Stimulated activated memory B cell treated with anti-CD40 and anti-IgM and Interleukin-4, amounts not matched to agents 10 μg/mL and 1 μg/mL and 100 μg/mL, for 72 hours (primary cell): ENCODE measurements around the gene DNAI7.

Experiments used
- ATAC-seq: fragments of 150-1000 bp; cut with Tn5 transposase; 2 replicates; pipeline ENCODE4 v1.10.0; 2021
- H3K27ac Mint-ChIP-seq: one replicate; pipeline ENCODE4 v1.8.0; 2022; ENCODE audit warnings: mild to moderate bottlenecking, mixed read lengths
- H3K27me3 Mint-ChIP-seq: one replicate; pipeline ENCODE4 v1.8.0; 2022; ENCODE audit warnings: mixed read lengths
- H3K36me3 Mint-ChIP-seq: one replicate; pipeline ENCODE4 v1.8.0; 2022; ENCODE audit warnings: mixed read lengths
- H3K4me1 Mint-ChIP-seq: one replicate; pipeline ENCODE4 v1.8.0; 2022; ENCODE audit warnings: mixed read lengths
- H3K4me3 Mint-ChIP-seq: one replicate; pipeline ENCODE4 v1.8.0; 2022; ENCODE audit warnings: mild to moderate bottlenecking, moderate library complexity, mixed read lengths
- H3K9me3 Mint-ChIP-seq: one replicate; pipeline ENCODE4 v1.8.0; 2022; ENCODE audit warnings: mixed read lengths

DNAI7 gene

DNA sequence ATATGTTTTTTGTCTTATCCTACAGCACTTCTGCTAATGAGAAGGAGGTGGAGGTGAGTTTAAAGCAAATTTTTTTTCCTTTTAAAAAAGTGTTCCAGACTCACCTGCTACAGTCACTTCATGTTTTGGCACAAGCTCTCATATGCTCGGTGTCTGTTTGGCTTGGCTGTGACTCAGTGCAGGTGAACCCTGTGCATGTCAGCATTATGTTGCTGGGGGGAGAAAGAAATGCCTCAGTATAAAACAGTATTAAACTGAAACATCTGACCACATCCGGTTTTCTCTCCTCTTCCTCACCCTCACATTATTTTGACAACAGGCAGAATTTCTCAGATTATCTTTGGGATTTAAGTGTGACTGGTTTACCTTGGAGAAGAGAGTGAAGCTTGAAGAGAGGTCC is 105.2 kb downstream of the DNAI7 start:
- no peak for ATAC-seq
- Mint-ChIP-seq H3K4me1 (peaks cover 64% of the 10 kb centered on the region), H3K9me3 (no peaks in the 10 kb centered on the region), H3K4me3 (no peak overlapping the region), H3K36me3 (peaks cover 79% of the 10 kb centered on the region), H3K27me3 (no peaks in the 10 kb centered on the region), H3K27ac (peak overlapping the region; percentile 84)

DNA sequence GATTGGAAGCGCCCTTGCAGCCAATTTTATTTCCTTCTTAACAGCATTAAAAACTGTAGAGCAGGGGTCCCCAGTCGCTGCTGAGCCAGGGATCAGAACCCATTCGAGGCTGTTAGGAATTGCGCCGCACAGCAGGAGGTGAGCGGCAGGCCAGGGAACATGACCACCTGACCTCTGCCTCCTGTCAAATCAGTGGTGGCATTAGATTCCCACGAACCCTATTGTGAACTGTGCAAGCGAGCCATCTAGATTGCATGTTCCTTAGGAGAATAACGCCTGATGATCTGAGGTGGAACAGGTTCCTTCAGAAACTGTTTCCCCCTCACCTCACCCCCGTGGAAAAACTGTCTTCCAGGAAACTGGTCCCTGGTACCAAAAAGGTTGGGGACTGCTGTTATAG is 107.4 kb downstream of the DNAI7 start:
- ATAC-seq = no peak
- peaks cover 55% of the 10 kb centered on the region for H3K4me1 Mint-ChIP-seq
- H3K27ac Mint-ChIP-seq = peak overlapping the region; percentile 69
- no peaks in the 10 kb centered on the region for H3K27me3 Mint-ChIP-seq
- H3K4me3 Mint-ChIP-seq = no peak overlapping the region
- H3K36me3 Mint-ChIP-seq = peaks cover 79% of the 10 kb centered on the region
- H3K9me3 Mint-ChIP-seq = no peaks in the 10 kb centered on the region

DNA sequence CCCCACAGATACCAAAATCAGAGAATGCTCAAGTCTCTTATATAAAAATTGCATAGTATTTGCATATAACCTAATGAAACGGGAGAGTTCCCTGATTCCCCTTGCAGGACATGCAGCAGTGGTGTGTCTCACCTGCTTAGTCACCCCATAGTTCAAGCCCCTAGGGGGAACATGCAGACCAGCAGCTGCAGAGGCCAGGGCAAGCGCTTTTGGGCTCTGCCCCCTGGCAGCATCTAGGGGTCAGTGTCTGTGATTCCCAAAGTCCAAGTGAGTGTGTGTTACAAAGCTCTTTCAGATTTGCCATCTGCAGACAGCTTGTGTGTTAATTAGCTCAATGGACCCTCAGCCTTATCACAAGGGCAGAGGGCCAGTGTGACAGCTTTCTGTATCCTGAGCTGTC is 110.1 kb downstream of the DNAI7 start:
- Mint-ChIP-seq H3K9me3 (no peaks in the 10 kb centered on the region), H3K4me1 (peaks cover 35% of the 10 kb centered on the region), H3K27ac (peak overlapping the region; percentile 3), H3K27me3 (no peaks in the 10 kb centered on the region), H3K36me3 (peaks cover 67% of the 10 kb centered on the region), H3K4me3 (no peak overlapping the region)
- ATAC-seq = no peak

DNA sequence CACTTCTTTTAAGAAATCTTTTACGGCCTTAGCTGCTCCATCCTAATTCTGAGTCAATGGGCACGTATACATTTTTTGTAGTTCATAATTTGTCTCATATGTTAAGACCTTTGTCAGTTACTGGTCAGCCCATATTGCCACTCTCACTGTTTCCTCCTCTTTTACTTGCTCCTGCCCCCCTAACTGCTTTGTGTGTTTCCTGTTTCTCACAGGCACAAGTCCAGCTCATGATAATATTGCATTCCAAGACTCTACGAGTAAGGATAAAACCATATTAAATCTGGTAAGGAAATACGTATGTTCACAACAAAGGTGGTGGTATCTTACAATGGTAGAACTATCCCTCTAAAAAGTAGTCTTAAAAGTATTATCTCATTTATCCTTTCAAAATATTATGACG is 111.7 kb downstream of the DNAI7 start:
- Mint-ChIP-seq H3K9me3 (no peaks in the 10 kb centered on the region), H3K27me3 (no peaks in the 10 kb centered on the region), H3K4me3 (no peak overlapping the region), H3K27ac (peak overlapping the region; percentile 3), H3K36me3 (peaks cover 70% of the 10 kb centered on the region), H3K4me1 (peaks cover 31% of the 10 kb centered on the region)
- no peak for ATAC-seq

DNA sequence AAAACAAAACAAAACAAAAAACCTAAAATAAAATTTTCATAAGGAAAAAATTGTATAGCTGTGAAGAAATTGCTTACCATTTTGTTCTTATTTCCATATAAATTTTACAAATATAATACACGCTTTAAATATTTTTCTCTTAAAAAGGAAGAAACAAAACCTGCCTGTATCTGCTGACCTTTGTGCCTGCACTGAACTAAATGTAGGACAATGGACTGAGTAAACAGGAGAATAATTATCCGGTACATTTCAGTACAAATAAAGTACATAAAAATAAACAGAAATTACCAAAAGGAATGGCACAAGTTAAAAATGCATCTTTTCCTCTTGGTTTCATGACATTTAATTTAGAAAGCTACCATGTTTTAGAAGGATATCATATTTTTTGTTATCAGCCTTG is 112.3 kb downstream of the DNAI7 start:
- peaks cover 66% of the 10 kb centered on the region for H3K36me3 Mint-ChIP-seq
- H3K27ac Mint-ChIP-seq = no peak overlapping the region
- no peak for ATAC-seq
- H3K4me3 Mint-ChIP-seq = no peak overlapping the region
- no peaks in the 10 kb centered on the region for H3K27me3 Mint-ChIP-seq
- no peaks in the 10 kb centered on the region for H3K9me3 Mint-ChIP-seq
- peaks cover 25% of the 10 kb centered on the region for H3K4me1 Mint-ChIP-seq

DNA sequence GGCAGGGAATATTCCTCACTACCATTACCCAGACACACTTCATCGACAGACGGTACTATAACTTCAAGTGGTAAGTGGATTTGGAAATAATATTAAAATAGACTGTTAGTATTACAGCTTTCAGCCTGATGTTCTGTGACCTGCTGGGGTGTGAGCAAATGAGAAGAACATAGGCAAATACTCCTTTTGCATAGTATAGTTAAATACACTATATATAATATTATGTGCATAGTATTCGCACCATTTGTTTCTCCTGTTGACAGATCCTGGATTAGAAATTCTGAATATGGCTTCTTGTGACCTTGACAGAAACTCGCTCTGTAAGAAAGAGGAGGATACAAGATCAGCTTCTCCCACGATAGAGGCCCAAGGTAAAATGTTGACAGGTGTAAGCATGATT is 115.6 kb downstream of the DNAI7 start:
- Mint-ChIP-seq H3K27ac (no peak overlapping the region), H3K4me1 (peaks cover 27% of the 10 kb centered on the region), H3K4me3 (no peak overlapping the region), H3K9me3 (no peaks in the 10 kb centered on the region), H3K36me3 (peaks cover 45% of the 10 kb centered on the region), H3K27me3 (no peaks in the 10 kb centered on the region)
- no peak for ATAC-seq

DNA sequence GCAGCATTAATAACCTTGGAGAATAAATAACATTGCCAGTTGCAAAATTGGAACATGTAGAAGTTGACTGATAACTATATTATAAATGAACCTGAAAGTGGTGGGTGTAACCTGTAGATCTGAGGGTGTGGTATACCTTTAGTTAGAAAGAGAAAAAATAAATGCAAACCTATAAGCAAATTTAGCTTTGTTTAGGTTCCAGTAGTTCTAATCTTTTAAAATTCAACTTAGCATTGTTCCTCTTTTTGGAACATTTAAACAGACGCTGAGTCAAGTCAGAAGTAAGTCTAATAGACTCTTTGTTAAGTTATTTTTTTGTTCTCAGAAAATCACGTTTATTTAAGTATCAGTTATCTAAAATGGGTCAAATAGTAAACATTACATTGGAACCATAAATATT is 120.0 kb downstream of the DNAI7 start:
- Mint-ChIP-seq H3K36me3 (peaks cover 57% of the 10 kb centered on the region), H3K9me3 (no peaks in the 10 kb centered on the region), H3K27ac (peak overlapping the region; percentile 74), H3K4me3 (no peak overlapping the region), H3K27me3 (no peaks in the 10 kb centered on the region), H3K4me1 (peaks cover 66% of the 10 kb centered on the region)
- ATAC-seq = peak; percentile 34

DNA sequence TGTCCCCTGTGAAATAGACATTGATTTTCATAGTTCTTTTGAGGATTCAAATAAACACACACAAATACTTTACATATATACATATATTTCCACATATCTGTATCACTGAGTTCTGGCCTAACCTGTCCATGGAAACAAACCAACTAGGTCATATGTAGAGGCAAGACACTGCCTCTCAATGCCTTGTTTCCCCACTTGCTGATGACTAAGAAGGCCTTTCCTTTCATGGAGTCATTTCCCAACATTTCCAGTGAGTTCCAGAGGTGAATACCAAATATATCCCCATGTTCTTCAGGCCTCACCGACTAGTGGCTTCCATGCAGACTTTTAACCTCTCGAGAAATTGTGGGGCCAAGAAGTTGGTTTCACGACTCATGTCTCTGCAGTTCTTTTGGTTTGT is 120.8 kb downstream of the DNAI7 start:
- Mint-ChIP-seq H3K4me3 (no peak overlapping the region), H3K27ac (peak overlapping the region; percentile 74), H3K4me1 (peaks cover 74% of the 10 kb centered on the region), H3K36me3 (peaks cover 63% of the 10 kb centered on the region), H3K9me3 (no peaks in the 10 kb centered on the region), H3K27me3 (no peaks in the 10 kb centered on the region)
- ATAC-seq = no peak

DNA sequence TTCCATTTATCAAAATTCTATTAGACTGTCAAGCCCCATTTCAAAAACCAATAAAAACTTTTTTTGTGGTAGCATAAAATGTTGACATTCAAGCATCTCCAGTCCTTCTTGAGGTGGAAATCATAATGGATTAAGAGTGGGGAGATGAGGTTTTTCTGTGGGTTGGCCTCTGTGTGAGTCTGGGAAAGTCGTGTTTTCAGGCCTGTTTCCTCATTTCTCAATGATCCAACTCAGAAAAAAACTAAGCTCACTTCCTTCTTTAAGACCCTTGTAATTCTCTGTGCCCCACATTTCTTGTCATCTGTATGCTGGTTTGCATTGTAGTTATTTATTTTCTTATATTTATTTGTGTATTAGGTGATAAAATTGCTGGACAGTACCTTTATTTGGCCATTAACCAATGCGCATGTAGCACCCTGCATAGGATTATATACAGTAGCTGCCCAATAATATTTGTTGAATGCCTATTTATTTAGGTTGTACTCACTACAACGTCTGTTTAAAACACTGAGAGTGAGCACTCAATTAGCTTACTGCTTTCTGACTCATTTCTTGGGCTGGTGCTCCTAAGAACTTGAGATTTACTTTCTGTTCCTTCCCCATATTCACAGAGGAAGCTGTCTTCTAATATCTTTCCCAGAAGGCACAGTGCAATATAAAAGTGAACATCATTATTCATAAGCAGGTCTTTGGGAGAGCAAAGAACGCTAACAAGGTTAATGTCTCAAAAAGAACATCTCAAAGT is 121.9 kb downstream of the DNAI7 start:
- H3K4me3 Mint-ChIP-seq = peak overlapping the region; percentile 18
- peaks cover 71% of the 10 kb centered on the region for H3K36me3 Mint-ChIP-seq
- peaks cover 83% of the 10 kb centered on the region for H3K4me1 Mint-ChIP-seq
- peak overlapping the region; percentile 76 for H3K27ac Mint-ChIP-seq
- H3K9me3 Mint-ChIP-seq = no peaks in the 10 kb centered on the region
- H3K27me3 Mint-ChIP-seq = no peaks in the 10 kb centered on the region
- no peak for ATAC-seq

DNA sequence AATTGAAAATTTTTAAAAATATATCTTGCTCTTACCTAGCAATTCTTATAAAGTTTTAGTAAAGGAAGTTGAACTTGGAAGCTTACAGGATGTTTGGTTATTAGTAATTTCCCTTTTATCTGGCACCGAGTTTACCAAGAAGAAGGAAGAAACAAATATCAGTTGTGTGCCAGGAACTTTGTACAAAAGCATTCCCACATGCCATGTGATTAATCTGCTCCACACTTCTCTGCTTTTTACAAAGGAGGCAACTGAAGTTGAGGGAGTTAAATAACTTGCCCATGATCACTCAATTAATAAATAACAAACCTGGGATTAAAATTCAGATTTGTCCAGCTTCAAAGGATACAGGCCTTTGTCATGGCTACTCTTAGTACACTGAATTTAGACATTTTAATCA is 123.6 kb downstream of the DNAI7 start:
- Mint-ChIP-seq H3K27me3 (no peaks in the 10 kb centered on the region), H3K4me1 (peaks cover 93% of the 10 kb centered on the region), H3K9me3 (no peaks in the 10 kb centered on the region), H3K36me3 (peaks cover 82% of the 10 kb centered on the region), H3K4me3 (no peak overlapping the region), H3K27ac (peak overlapping the region; percentile 76)
- ATAC-seq = no peak

DNA sequence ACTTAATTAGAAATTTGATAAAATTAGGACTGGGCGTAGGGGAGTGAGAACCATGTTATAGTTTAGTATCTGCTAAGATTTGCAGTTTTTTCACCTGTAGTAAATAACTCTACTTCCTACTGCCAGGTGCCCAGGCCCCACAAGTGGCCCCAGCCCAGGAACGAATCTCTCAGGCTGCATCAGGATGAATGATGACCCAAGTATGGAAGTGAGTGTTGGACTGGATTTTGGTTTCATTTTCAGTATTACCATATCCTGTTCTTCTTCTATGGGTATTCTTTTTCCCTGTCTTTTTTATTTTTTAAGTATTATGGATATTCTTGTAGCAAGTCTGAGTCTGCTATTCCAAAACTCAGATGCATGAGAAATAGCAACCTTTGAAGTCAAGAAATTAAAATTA is 125.7 kb downstream of the DNAI7 start:
- Mint-ChIP-seq H3K4me3 (no peak overlapping the region), H3K27me3 (no peaks in the 10 kb centered on the region), H3K4me1 (peaks cover 88% of the 10 kb centered on the region), H3K9me3 (no peaks in the 10 kb centered on the region), H3K36me3 (peaks cover 92% of the 10 kb centered on the region), H3K27ac (peak overlapping the region; percentile 64)
- ATAC-seq = no peak

DNA sequence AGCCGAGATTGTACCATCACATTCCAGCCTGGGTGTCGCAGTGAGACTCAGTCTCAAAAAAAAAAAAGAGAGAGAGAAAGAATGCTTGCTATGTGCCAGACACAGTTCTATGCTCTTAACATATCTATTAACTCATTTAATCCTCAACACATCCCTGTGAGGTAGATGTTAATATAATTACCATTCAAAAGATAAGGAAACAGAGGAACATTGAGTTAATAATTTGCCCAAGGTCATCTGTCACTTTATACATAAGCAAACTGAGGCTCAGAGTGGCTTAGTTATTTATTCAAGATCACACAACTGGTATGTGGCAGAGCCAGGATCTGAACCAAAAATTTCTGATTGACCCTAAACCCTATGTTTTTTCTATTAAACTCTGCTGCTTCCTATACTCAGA is 129.9 kb downstream of the DNAI7 start:
- Mint-ChIP-seq H3K9me3 (no peaks in the 10 kb centered on the region), H3K4me1 (peaks cover 87% of the 10 kb centered on the region), H3K27ac (peak overlapping the region; percentile 67), H3K4me3 (no peak overlapping the region), H3K36me3 (peaks cover 70% of the 10 kb centered on the region), H3K27me3 (no peaks in the 10 kb centered on the region)
- ATAC-seq = no peak

DNA sequence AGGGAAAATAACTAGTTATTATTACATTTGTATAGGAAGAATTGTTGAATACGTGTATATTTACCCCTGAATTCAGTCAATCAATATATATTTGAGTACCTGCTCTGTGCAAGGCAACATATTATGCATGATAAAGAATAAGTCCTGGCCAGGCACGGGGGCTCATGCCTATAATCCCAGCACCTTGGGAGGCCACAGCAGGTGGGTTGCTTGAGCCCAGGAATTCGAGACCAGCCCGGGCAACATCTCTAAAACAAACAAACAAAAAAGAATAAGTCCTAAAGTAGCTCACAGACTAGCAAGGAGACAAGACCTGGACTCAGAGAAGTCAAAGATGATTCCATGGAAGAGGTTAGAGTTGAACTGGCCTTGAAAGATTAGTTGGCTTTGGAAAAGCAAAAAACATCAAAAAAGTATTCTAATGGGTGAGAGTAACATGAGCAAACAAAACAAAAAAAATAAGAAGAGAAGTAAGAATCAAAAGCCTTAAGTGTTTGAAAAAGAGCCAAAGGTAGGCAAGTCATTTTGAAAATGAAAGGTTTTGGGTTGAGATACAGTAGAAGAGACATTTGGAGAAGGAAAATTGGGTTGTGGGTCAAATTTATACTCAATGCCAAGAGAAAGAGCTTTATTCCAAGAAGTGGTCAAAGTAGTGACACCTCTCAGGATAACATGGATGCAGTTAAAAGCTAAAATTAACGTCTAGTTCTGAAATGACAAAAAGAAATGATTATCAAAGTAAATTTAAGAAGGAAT is 130.9 kb downstream of the DNAI7 start:
- peaks cover 86% of the 10 kb centered on the region for H3K4me1 Mint-ChIP-seq
- H3K4me3 Mint-ChIP-seq = peak overlapping the region; percentile 10
- no peaks in the 10 kb centered on the region for H3K9me3 Mint-ChIP-seq
- peak overlapping the region; percentile 67 for H3K27ac Mint-ChIP-seq
- peaks cover 60% of the 10 kb centered on the region for H3K36me3 Mint-ChIP-seq
- H3K27me3 Mint-ChIP-seq = no peaks in the 10 kb centered on the region
- no peak for ATAC-seq

DNA sequence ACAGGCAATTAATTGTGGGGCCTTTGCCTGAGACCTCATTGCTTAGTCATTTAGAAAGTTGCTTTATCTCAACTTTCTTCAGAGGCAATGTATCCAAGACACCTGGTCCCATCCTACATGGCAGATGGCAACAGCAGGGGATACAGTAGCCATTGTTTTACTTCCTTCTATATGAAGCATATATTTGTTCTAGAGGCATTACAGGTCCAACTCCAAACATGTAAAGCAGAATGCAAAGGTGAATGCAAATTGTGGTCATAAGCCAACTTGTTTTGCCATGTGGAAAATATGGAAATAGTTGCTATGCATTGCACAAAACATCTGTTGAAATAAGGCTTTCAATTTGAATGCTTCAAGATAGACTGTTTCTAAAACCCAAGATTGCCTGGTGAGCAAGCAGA is 136.3 kb downstream of the DNAI7 start:
- peak overlapping the region; percentile 92 for H3K27ac Mint-ChIP-seq
- peaks cover 28% of the 10 kb centered on the region for H3K36me3 Mint-ChIP-seq
- H3K4me3 Mint-ChIP-seq = peak overlapping the region; percentile 60
- peaks cover 90% of the 10 kb centered on the region for H3K4me1 Mint-ChIP-seq
- ATAC-seq = no peak
- H3K27me3 Mint-ChIP-seq = no peaks in the 10 kb centered on the region
- H3K9me3 Mint-ChIP-seq = no peaks in the 10 kb centered on the region
